Measurements from ENCODE around the gene UMOD. TPM values are rescaled to one million over a fixed set of nuclear protein-coding genes. Genes with fewer than 3 reads are reported as not detected.

Gene UMOD
- total and polyA plus RNA-seq, 7 donors: not detected

GRCh38 chr16:20309786-20310185, 42.7 kb downstream of the UMOD start:
- Histone ChIP-seq H3K36me3 (ENCODE audit: insufficient read depth in 1 of 2, low read depth in 1 of 2) (no peaks in the 10 kb centered on the region), H3K27ac (no peak overlapping the region), H3K27me3 (ENCODE audit: insufficient read depth in 3 of 3, low read length in 2 of 3) (peaks cover 0 to 4% (median 0%) of the 10 kb centered on the region in 3 donors), H3K9me3 (no peaks in the 10 kb centered on the region), H3K4me1 (no peaks in the 10 kb centered on the region), H3K4me3 (no peak overlapping the region)
- intact Hi-C loops (cut with DNase I): loop anchor here in 1 of 2 donors (10.0 kb wide), 1 partner anchor 405 kb away; no protein-coding TSS in a partner anchor
- no peak for TF ChIP-seq CTCF (IDR thresholded peaks at IDR 0.05)
- 83 to 87% (median 83%) methylated on average over 6 of the region's 6 CpGs for WGBS, 3 donors
- ATAC-seq (no peak), DNase-seq (no peak)

DNA sequence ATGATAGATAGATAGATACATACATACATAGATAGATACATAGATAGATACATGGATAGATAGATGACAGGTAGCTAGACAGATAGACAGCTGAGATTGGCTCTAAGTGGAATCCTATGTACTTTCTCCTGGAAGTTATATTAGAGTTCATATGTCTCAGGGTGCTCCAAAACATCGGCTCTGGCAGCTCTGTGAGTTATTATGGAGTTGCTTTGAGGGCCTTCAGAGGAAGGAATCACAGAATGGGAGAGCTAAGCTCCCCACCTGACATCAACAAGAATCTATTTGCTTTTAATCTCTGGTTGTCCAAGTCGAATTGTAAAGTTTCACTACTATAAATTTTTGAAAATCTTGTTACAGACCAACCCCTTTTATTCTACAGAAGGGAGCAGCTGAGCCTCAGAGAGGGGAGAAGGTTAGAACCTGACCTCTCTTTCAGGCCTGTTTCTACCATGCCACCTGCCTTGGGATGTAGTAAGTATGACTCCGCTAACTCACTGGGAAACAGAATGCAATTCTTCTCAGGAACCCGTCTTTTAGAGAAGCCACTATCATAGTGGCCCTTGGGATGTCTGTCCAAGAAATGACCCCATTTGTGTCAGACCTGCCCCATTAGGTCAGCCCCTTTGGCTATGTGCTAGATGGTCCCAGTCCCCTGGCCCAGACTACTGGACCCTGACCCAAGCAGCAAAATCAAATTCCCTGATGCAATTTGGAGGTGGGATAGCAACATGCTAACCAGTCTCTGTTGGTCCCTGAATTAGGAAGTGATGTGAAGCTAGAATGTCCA, 43.5 kb downstream of the UMOD start:
- DNase-seq: no peak
- peaks cover 0 to 4% (median 0%) of the 10 kb centered on the region in 3 donors for H3K27me3 ChIP-seq (ENCODE audit: insufficient read depth in 3 of 3, low read length in 2 of 3)

DNA sequence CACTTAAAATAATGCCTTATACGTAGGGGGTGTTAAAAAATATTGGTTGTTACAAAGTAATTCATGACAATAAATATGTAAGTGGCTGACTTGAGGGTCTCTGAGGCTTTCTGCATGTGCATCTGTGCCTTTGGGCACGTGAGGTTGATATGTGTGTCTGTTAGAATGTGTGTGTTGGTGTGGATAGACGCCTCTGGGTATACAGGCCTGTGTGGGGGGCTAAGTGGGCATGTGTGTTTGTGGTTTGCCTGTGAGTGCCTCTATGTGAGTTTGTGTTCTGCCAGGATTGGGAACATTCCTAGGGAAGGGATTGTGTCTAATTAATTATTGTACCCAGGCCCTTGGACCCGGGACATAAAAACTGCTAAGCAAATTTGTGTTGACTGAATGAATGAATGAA, 44.2 kb downstream of the UMOD start:
- Histone ChIP-seq H3K4me1 (no peaks in the 10 kb centered on the region), H3K36me3 (ENCODE audit: insufficient read depth in 1 of 2, low read depth in 1 of 2) (no peaks in the 10 kb centered on the region), H3K27ac (no peak overlapping the region), H3K9me3 (no peaks in the 10 kb centered on the region), H3K27me3 (ENCODE audit: insufficient read depth in 3 of 3, low read length in 2 of 3) (peaks cover 0 to 4% (median 0%) of the 10 kb centered on the region in 3 donors), H3K4me3 (no peak overlapping the region)
- ATAC-seq (no peak), DNase-seq (no peak)
- 63 to 74% (median 71%) methylated on average over 4 of the region's 4 CpGs for WGBS, 3 donors
- TF ChIP-seq CTCF (IDR thresholded peaks at IDR 0.05): no peak
- intact Hi-C loops (cut with DNase I): loop anchor here in 1 of 2 donors (10.0 kb wide), 1 partner anchor 403 kb away; no protein-coding TSS in a partner anchor

More for the DNA sequence above, 43.5 kb downstream of the UMOD start:
- no peak for TF ChIP-seq CTCF (IDR thresholded peaks at IDR 0.05)
- H3K4me1 ChIP-seq: no peaks in the 10 kb centered on the region
- ATAC-seq: no peak
- H3K9me3 ChIP-seq: no peaks in the 10 kb centered on the region
- H3K4me3 ChIP-seq: no peak overlapping the region
- H3K36me3 ChIP-seq (ENCODE audit: insufficient read depth in 1 of 2, low read depth in 1 of 2): no peaks in the 10 kb centered on the region
- no peak overlapping the region for H3K27ac ChIP-seq
- intact Hi-C loops (cut with DNase I): loop anchor here in 1 of 2 donors (10.0 kb wide), 1 partner anchor 404 kb away; no protein-coding TSS in a partner anchor
- 66 to 71% (median 71%) methylated on average over 4 of the region's 4 CpGs for WGBS, 3 donors

- H3K27ac ChIP-seq: no peak overlapping the region
- no peaks in the 10 kb centered on the region for H3K36me3 ChIP-seq (ENCODE audit: insufficient read depth in 1 of 2, low read depth in 1 of 2)
- TF ChIP-seq CTCF (IDR thresholded peaks at IDR 0.05): no peak
- intact Hi-C loops (cut with DNase I): loop anchor here in 1 of 2 donors (10.0 kb wide), 1 partner anchor 403 kb away; no protein-coding TSS in a partner anchor
- DNase-seq (no peak), ATAC-seq (no peak)
- 83 to 89% (median 87%) methylated on average over 7 of the region's 7 CpGs for WGBS, 3 donors
- no peak overlapping the region for H3K4me3 ChIP-seq
- no peaks in the 10 kb centered on the region for H3K4me1 ChIP-seq
- H3K27me3 ChIP-seq (ENCODE audit: insufficient read depth in 3 of 3, low read length in 2 of 3): peaks cover 0 to 4% (median 0%) of the 10 kb centered on the region in 3 donors
- H3K9me3 ChIP-seq: no peaks in the 10 kb centered on the region
Measured at GRCh38 chr16:20307791-20308190, 44.7 kb downstream of the UMOD start.

All from psoas muscle (tissue), 8 donors.